ENCODE measurements around the gene UBXN10.

The UBXN10 gene, protein sequence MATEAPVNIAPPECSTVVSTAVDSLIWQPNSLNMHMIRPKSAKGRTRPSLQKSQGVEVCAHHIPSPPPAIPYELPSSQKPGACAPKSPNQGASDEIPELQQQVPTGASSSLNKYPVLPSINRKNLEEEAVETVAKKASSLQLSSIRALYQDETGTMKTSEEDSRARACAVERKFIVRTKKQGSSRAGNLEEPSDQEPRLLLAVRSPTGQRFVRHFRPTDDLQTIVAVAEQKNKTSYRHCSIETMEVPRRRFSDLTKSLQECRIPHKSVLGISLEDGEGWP

DNA sequence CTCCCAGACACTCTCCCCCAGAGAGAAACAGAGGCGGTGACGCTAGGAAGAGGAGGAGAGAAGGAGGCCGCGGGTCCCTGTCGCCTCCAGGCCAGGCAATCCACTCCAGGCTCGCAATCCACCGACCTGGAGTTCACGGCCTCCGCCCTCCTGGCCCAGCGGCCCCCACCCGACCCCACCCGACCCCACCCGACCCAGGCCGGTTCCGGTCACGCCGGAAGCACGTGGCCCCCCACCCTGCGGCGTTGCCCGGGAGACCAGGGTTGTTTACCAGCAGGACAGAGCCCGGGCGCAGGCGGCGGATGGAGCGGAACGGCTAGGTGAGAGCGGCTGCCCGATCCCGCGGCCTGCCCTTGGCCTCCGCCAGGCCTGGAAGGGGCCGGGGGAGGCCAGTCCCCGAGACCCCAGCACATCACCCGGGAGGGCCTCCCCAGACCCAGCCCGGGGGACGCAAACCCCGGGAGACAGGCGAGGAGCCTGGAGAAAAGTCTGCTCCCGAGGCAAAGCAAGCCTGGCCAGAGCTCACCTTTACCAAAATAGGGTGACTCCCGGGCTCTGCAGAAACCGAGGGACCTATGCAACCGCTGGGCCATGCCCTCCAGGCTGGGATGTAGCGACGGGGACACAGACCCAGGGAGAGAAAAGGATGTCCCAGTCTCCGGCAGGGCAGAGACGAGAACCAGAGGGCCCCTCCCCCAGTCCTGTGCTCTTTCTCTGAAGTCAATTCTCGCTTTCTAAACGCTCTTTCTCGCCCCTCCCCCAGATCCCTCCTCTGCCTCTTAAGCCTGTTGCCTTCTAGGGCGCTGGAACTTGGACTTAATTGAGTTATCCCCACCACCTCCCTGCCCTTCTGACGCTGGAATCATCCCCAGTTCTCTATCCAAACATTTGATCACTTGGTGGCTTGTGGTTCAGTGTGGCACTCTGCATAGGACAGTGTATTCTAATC is at the start of gene UBXN10, which contains the start of gene PLA2G2C:
TSS of gene UBXN10 (plus strand) at position 263 of the 949 bp plus-strand sequence. CDS start 4,466 bp downstream, outside the sequence.
TSS of gene PLA2G2C (minus strand) at position 685 of the 949 bp plus-strand sequence. CDS start 9,155 bp downstream, outside the sequence.
- DNase-seq = no peak

- DNase-seq = no peak
Observed at GRCh38 chr1:20136249-20136648, 49.6 kb upstream of the UBXN10 start.

DNA sequence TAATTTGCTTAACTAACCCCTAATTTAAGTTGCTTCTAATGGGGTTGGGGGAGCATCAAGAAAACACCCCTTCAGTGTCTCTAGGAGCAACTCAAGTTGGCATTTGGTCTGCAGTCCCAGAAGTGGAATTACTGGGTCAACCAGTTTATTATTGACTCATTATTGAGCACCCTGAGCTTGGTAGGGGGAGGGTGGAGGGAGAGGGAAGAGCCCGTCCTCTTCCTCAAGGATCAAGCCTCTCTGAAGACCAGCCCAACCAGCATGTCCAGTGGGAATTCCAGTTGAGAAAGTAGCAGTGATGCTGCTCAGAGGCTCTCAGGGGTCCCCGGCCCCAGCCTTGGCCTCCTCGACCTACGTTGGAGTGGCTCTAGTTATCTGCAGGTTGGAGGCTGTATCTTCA is 48.8 kb upstream of the UBXN10 start:
- no peak for DNase-seq

DNA sequence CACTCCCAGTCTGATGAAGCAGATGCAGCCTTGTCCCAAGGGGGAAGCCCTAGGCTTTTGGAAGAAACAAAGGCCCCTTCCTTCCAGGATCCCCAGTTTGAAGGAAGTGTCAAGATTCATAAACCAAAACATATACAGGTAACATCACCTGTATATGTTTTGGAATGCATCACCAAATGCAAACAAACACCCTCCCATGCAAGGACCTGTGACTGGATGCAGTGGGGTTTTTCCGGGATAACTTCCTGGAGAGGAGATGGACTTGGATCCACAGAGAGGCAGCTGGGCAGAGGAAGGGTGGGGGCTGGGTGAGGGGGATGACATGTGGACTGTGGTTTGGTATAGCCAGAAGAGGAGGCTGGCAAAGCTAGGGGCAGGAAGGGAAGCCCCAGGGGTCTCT is 48.3 kb upstream of the UBXN10 start:
- no peak for DNase-seq

- no peak for DNase-seq
Observed at GRCh38 chr1:20138346-20138745, 47.5 kb upstream of the UBXN10 start.

DNA sequence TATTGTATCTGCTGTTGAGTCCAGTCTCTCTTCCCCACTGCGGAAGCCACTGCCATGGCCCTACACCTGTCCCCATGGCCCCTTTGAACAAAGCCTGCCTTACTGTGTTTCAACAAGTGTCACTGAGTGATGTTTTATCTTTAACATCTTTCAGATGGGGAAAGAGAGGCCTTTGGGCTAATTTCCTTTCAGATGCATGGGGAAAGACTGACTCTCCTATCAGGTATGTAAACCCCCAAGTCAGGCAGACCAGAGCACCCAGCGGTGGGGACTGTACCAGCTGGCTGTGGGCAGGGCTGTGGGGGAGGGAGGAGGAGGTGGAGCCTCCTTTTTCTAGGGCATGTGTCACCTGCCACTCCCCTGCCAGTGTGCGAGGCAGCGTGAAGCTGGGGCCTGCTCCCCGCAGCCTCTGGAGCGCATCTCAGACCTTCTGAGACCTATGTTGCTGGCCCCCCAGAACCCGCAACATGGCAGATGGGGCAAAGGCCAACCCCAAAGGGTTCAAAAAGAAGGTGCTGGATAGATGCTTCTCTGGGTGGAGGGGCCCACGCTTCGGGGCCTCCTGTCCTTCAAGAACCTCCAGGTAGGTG is 46.8 kb upstream of the UBXN10 start, which contains the start of gene PLA2G2F:
TSS of gene PLA2G2F (plus strand) at position 363 of the 590 bp plus-strand sequence. CDS start at position 468, 105 bp downstream.
- DNase-seq = no peak

DNA sequence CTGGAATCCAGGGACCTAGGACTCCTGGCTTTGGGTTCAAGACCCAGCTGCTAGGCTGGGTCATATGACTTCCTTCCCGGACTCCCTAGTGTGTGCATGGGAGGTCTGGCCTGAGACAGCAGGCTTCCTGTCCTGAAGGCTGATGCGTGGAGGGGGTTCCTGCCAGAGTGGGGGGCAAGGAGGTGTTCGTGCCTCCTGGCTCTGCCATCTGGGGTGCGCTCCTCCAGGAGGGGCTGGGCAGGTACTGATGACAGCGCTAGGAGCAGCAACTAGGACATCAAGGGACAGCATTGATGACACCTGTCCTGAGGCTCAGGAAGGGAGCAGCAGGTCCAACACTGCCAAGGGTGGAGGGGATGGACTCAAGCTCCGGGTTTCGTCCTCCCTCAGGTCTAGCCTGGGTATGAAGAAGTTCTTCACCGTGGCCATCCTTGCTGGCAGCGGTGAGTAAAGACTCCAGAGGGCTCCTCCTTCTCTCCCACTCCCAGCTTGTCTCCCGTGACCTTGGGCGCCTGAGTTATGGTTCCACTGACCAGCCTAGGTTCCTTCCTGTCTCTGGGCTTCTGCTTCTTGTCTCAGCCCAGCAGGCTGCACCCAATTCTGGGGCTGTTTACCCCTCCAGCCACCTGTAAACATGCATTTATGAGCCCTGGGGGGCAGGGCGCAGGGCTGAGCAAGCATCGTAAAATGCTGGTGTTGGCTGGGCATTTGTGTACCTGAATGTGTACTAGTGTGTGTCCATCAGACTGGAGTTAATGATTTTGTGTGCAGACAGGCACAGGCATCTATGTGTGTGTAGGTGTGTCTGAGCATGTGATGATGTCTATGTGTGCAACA is 45.9 kb upstream of the UBXN10 start:
- DNase-seq = no peak

DNA sequence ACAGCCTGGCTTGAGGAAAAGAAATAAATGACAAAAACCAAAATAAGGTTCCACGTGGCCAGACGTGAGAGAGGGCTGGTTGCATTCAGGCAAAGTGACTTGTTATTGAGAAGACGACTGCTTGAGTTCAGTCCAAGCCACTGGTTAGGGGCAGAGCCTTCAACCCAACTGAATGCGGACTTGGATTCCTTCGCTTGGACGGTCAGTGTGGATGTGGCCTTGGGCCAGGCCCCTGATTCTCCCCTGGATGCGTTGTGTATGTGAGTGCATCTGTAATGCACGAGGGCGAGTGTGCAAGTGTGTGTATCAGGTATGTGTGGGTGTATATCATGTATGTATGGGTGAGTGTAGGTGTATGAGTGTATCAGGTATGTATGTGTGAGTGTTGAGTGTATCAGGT is 44.9 kb upstream of the UBXN10 start:
- DNase-seq = no peak

- no peak for DNase-seq
Observed at GRCh38 chr1:20141466-20141865, 44.4 kb upstream of the UBXN10 start.

GRCh38 chr1:20142001-20142710 is 43.7 kb upstream of the UBXN10 start:
- no peak for DNase-seq

GRCh38 chr1:20143318-20143717 is 42.6 kb upstream of the UBXN10 start:
- DNase-seq = no peak

DNA sequence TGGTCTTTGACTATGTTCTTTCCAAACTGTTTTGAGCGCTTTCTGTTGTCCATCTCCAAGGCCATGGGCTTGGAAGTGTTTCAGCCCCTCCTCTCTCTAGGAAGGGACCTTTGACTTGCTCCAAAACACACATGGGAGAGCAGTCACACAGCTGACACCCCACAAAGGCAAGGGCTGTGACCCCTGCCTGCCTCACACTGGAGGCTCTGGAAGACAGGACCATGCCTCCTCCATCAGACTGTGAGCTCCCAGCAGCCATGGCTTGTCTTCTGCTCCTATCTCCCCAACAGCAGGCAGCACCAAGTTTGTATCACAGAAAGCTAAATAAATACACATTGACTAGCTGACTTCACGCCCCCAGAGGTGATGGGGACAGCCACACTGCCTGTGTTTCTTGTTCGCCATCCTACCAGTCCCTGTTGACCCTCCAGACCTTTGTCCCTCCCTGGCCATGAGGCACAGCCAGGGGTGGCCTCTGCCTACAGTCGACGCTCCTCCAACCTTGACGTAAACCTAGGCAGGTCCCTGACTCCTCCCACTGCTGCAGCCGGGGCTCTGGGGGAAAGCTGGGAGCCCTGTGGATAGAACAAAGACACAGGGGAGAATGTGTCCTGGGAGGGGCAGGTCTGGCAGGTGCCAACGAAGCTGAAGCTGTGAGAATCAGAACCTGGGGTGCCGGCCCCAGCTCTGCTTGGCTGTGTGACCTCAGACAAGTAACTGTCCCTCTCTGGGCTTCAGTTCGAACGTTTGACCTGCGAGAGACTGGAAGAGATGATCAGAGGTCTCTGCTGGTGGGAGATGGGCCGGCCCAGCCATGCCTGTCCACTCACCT is 41.9 kb upstream of the UBXN10 start:
- no peak for DNase-seq

- DNase-seq = no peak
Observed at GRCh38 chr1:20147846-20148570, 37.9 kb upstream of the UBXN10 start.

DNA sequence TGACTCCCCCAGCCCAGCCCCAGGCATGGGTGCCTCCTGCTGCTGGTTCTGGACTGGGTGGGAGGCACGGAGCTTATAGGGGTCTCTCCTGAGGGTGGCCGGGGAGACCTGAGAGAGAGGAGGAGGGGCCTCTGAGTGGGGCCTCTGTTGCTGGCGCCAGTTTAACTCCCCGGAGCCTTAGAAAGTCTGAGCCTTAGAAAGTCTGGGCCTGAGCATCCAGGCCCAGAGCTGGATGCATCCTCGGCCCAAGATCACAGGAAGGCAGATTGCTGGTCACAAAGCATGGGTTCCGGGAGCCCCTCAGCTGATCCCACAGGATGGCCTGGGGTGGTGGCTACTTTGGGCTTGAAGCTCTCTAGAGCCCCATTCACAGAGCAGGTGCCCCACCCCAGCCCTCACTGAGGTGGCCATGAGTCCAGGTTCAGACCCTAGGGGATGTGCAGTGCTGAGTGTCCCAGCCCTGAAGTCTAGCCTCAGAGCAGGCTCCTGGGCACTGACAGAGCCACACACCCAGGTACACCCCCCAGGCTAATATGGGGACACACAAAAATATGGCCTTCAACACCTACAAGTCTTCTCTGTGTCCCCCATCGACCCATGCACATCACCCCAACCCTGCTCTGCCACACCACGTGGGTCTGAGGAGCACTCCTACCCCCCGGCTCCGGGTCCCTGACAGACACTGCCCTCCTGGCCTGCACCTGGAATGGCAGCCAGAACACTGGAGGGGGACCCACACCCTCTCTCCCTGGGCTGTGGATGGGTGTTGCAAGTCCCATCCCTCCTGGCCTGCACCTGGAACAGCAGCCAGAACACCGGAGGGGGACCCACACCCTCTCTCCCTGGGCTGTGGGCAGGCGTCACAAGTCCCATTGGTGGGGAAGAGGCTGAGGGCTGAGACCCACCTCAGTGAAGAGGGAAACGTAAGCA is 37.1 kb upstream of the UBXN10 start:
- no peak for DNase-seq

- DNase-seq = no peak
Observed at GRCh38 chr1:20149601-20150325, 36.1 kb upstream of the UBXN10 start.

GRCh38 chr1:20150326-20150705 is 35.6 kb upstream of the UBXN10 start:
- DNase-seq = no peak

- no peak for DNase-seq
Observed at GRCh38 chr1:20150969-20151368, 34.9 kb upstream of the UBXN10 start.

DNA sequence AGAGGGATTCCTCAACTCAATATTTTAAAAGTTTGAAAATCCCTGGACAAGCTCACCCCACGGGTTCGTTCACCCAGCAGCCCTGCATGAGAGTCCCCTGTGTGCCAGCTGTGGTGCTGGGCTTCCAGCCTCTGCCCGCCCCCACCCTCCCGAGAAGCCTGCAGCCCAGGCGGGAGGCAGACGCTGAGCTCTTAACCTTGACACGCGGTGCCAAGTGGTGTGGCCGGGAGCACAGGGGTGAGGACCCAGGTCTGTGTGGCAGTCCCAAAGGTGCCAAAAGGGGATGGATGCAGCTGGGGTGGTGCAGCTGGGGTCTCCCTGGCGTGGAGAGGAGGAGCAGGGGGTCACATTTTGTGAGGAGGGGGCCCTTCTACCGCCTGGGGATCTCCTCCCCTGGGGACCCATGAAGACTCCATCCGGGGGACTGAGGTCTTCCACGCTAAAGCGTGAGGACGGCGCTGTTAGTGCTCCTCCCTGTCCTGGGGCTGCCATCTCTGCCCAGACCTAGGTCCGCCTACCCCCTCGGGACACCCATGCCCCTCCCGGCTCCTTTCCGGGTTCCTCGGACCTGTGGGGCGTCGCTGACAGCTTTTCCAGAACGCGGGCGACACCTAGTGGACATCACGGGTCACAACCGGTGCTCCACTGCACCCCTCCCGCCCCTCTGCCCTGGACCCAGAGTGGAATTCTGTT is 33.8 kb upstream of the UBXN10 start:
- peak; percentile 34 to 72 for DNase-seq

Data from NCI-H526 (cell line).